Uterus (tissue), 4 donors: Measurements from ENCODE around the gene PIGBOS1. TPM values are rescaled to one million over a fixed set of nuclear protein-coding genes. Genes with fewer than 3 reads are reported as not detected.
"Not testable (repeated sequence)": the region's sequence is repeated elsewhere in the genome, so short reads cannot be mapped to it uniquely, and the experiment has no call there.

Experiments
- DNase-seq, 2 donors: peaks; one replicate each; pipeline ENCODE4 v3.0.0-alpha.2; 2019 to 2020
- H3K27ac ChIP-seq, 2 donors: fragments of 200-600 bp; sonication (generic); 1 replicate in 1 of 2; 2 replicates in 1 of 2; pipeline ENCODE4 v1.5.1; 2016 to 2018
- H3K27me3 ChIP-seq, 2 donors: fragments of 200-600 bp; sonication (generic); one replicate each; pipeline ENCODE4 v1.5.1; 2018 to 2019; ENCODE audit warnings: control low read depth in 1 of 2
- H3K36me3 ChIP-seq, 2 donors: fragments of 200-600 bp; sonication (generic); one replicate each; pipeline ENCODE4 v1.5.1; 2019; ENCODE audit warnings: control low read depth in 1 of 2
- H3K4me1 ChIP-seq, 2 donors: fragments of 200-600 bp; sonication (generic); one replicate each; pipeline ENCODE4 v1.5.1; 2018 to 2019; ENCODE audit warnings: control low read depth in 1 of 2
- H3K4me3 ChIP-seq, 2 donors: fragments of 200-600 bp; sonication (generic); 1 replicate in 1 of 2; 2 replicates in 1 of 2; pipeline ENCODE4 v1.5.1; 2018 to 2019; ENCODE audit warnings: mild to moderate bottlenecking in 1 of 2
- H3K9me3 ChIP-seq, 2 donors: fragments of 200-600 bp; sonication (generic); one replicate each; pipeline ENCODE4 v1.5.1; 2019; ENCODE audit warnings: control low read depth in 1 of 2
- POLR2A ChIP-seq, 2 donors: fragments of 450-650 bp; IDR thresholded peaks; one replicate each; pipeline ENCODE4 v1.6.1; 2016; ENCODE audit warnings: antibody characterized with exemption in 2 of 2, mild to moderate bottlenecking in 1 of 2, moderate library complexity in 1 of 2
- intact Hi-C: fragments of 100-400 bp; cut with DNase I; formaldehyde crosslinking; loops from one replicate; pipeline ENCODE4 v1.15.1; 2023; ENCODE audit warnings: low total_unique reads
- total RNA-seq, 4 donors: library from RNA; depleted of rRNA in 3 of 4; stranded (reverse); fragments of >200 nt in 3 of 4; gene quantifications; one replicate each; pipeline versions ENCODE4 v1.1.0 to v1.2.4, GENCODE V29; 2014 to 2023
- TF ChIP-seq, protein P1 (sequence below), 4 experiments: fragments of 200-600 bp in 2 of 4; fragments of 450-650 bp in 2 of 4; sonication (generic) in 2 of 4; IDR thresholded peaks; one replicate each; pipeline ENCODE4 v1.5.1; 2016 to 2019; ENCODE audit warnings: antibody characterized with exemption in 4 of 4, mild to moderate bottlenecking in 2 of 4, moderate library complexity in 1 of 4
- donor health status: DM: yes; HTN: yes; CAD: no.

Gene PIGBOS1
- total RNA-seq, 4 donors from 2014 or later, result 0.59 to 25.9 (median 14.2) TPM

DNA sequence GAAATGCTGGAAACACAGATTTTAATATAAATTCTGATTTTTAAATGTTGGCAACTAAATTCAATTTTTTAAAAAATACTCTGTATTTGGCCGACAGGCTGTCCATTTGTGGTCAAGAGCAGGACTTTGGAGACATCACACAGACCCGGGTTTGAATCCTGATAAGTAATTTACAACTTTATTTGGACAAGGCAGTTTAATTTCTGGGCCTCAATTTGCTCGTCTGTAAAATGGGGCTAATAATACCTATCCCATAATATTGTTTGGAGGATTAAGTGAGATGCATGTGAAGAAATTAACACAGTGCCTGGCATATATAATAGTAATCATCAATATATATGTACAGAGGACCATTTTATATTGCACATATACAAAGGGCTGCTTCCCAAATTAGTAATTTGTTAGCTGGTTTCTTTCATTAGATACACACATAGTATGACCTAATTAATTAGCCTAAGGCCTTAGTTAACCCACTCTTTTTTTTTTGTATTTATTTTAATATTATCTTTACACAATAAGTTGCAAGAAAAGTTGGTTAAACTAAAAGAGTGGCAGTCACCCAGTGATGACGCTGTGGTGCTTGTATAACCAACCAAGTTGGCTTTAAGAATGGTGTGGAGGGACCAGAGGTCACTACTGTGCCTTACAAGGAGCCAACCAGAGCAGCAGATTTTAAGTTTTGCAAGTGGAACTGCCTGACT, 764 bp upstream of the PIGBOS1 start:
- no peaks in the 10 kb centered on the region for H3K36me3 ChIP-seq
- no peaks in the 10 kb centered on the region for H3K27me3 ChIP-seq
- no peak for TF ChIP-seq POLR2A (IDR thresholded peaks at IDR 0.05)
- TF ChIP-seq, protein P1, sequence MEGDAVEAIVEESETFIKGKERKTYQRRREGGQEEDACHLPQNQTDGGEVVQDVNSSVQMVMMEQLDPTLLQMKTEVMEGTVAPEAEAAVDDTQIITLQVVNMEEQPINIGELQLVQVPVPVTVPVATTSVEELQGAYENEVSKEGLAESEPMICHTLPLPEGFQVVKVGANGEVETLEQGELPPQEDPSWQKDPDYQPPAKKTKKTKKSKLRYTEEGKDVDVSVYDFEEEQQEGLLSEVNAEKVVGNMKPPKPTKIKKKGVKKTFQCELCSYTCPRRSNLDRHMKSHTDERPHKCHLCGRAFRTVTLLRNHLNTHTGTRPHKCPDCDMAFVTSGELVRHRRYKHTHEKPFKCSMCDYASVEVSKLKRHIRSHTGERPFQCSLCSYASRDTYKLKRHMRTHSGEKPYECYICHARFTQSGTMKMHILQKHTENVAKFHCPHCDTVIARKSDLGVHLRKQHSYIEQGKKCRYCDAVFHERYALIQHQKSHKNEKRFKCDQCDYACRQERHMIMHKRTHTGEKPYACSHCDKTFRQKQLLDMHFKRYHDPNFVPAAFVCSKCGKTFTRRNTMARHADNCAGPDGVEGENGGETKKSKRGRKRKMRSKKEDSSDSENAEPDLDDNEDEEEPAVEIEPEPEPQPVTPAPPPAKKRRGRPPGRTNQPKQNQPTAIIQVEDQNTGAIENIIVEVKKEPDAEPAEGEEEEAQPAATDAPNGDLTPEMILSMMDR (IDR thresholded peaks at IDR 0.05), result no peak
- no peak for DNase-seq
- intact Hi-C loops, result no loop called here
- no peaks in the 10 kb centered on the region for H3K9me3 ChIP-seq
- H3K4me1 ChIP-seq, result no peaks in the 10 kb centered on the region
- H3K4me3 ChIP-seq, result peak overlapping the region; percentile 60 to 70
- peak overlapping the region; percentile 73 to 79 for H3K27ac ChIP-seq

DNA sequence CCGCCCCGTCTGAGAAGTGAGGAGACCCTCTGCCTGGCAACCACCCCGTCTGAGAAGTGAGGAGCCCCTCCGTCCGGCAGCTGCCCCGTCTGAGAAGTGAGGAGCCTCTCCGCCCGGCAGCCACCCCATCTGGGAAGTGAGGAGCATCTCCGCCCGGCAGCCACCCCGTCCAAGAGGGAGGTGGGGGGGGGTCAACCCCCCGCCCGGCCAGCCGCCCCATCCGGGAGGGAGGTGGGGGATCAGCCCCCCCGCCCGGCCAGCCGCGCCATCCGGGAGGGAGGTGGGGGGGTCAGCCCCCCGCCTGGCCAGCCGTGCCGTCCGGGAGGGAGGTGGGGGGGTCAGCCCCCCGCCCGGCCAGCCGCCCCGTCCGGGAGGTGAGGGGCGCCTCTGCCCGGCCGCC, 16.1 kb downstream of the PIGBOS1 start:
- H3K27me3 ChIP-seq, H3K4me1 ChIP-seq, intact Hi-C loops: not testable (repeated sequence)

DNA sequence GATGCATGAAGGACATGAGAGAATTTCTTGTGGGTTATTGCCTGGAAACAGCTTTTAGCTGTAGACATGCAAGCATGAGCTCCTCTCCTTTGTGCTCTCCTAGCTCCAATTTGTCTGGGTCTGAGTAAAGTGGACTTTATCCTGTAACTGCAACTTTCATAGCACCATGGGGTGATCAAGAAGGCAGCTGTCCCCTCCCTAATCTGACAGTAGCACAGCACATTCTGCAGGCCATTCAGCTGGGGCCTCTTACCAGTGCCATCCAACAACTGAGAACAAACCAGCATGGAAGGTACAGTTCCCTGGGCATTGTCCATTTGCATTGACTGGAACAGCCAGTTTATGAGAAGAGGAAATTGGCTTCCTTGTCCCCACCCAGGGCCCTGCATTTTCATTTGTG, 21.6 kb downstream of the PIGBOS1 start:
- DNase-seq, result no peak
- no peak for TF ChIP-seq POLR2A (IDR thresholded peaks at IDR 0.05)
- TF ChIP-seq, protein P1 (IDR thresholded peaks at IDR 0.05), result no peak
- intact Hi-C loops, result no loop called here
- Histone ChIP-seq H3K27ac (no peak overlapping the region), H3K27me3 (no peaks in the 10 kb centered on the region), H3K36me3 (no peaks in the 10 kb centered on the region), H3K9me3 (no peaks in the 10 kb centered on the region), H3K4me3 (no peak overlapping the region), H3K4me1 (no peaks in the 10 kb centered on the region)

More for the DNA sequence above, 16.1 kb downstream of the PIGBOS1 start:
- not testable (repeated sequence) for H3K9me3 ChIP-seq, H3K27ac ChIP-seq, H3K4me3 ChIP-seq, DNase-seq, H3K36me3 ChIP-seq

DNA sequence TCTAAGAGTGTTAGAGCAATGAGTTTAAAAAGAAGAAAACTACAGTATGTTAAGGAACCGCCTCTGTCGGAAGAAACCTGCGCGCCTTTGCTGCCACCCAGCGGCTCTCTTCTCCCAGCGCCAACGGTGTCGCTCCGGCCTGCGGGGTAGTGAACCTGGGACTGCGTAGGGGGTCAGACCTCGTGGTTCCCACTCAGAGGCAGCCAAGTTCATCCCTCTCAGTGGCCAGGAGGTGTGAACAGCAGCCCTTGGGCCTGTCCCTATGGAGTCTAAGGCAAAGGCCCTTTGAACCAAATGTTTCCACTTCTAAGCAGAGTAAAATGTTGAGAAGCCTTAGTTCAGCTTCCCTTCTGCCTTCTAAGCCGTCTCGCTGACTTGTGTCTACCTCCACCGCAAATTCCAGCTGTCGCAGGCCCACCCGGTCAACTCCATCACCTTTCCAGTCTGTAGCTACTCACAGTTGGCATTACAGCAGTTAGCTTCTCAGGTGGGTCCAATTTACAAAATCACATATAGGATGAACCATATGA, 28.3 kb downstream of the PIGBOS1 start:
- DNase-seq, result peak; percentile 83 to 87
- H3K36me3 ChIP-seq, result no peaks in the 10 kb centered on the region
- intact Hi-C loops, result loop anchor here (2.0 kb wide), 1 partner anchor 74 kb away; no protein-coding TSS in a partner anchor
- H3K27me3 ChIP-seq, result no peaks in the 10 kb centered on the region
- H3K9me3 ChIP-seq, result no peaks in the 10 kb centered on the region
- TF ChIP-seq, protein P1 (IDR thresholded peaks at IDR 0.05), result peak; percentile 81 to 90 (median 88)
- TF ChIP-seq POLR2A (IDR thresholded peaks at IDR 0.05), result no peak
- H3K4me3 ChIP-seq, result peak overlapping the region; percentile 57 to 72
- peak overlapping the region; percentile 88 to 92 for H3K27ac ChIP-seq
- H3K4me1 ChIP-seq, result no peaks in the 10 kb centered on the region

DNA sequence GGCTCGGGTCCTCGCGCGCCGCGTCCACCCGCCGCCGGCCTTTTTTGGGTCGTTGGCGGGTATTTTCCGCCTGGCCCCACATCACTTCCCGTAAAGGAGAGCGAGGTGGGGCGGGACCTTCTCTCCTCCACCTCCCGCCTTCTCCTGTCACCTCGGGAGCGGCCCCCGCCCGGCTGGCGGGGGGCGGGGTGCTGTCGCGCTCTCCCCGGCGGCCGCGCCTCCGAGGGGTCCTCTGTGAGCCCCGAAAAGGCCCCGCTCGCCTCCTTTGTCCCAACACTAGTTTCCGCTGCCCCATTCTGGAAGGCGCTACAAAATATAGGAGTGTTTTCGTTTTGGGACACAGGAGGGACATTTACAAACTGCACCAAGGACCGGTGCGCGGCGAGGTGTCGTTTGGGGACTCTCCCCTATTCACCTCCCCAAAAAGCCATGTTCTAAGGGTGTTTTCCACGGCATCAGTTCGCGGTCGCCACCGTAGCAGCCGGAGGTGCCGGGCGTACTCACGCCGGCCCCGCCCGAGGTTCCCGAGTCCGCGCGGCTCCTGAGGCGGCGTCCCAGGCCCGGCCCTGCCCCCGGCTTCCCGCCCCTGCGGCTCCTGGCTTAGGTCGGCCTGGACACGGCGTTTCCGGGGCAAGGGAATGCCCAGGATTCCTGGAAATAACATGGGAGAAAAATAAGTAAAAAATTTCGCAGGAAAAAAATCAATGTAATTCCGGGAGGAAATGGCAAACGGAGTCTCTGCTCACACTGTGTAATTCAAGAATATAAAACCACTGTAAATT, 29.0 kb downstream of the PIGBOS1 start, which contains the start of gene RAB27A:
RAB27A (minus strand) TSS at position 68 of the 782 bp plus-strand sequence. CDS start 54,879 bp downstream, outside the sequence.
- peak within 1 kb of the TSS; percentile 88 to 92 for H3K27ac ChIP-seq
- H3K4me3 ChIP-seq, result peak within 1 kb of the TSS; percentile 57 to 72
- TF ChIP-seq POLR2A (IDR thresholded peaks at IDR 0.05), result peak; percentile 34 to 41
- TF ChIP-seq, protein P1 (IDR thresholded peaks at IDR 0.05), result peak in 1 of 4 experiments; percentile 9
- no peaks in the 10 kb centered on the region for H3K36me3 ChIP-seq
- DNase-seq, result peak; percentile 69 to 72
- H3K9me3 ChIP-seq, result no peaks in the 10 kb centered on the region
- no peaks in the 10 kb centered on the region for H3K27me3 ChIP-seq
- intact Hi-C loops, result loop anchor here (2.0 kb wide), 1 partner anchor 73 kb away; no protein-coding TSS in a partner anchor
- no peaks in the 10 kb centered on the region for H3K4me1 ChIP-seq
